Cardiac muscle cell (in vitro differentiated cells and primary cell): ENCODE measurements around the gene PLP2. TPM values are rescaled to one million over a fixed set of nuclear protein-coding genes. Genes with fewer than 3 reads are reported as not detected.

Experiments used
- DNase-seq, 2 donors: peaks; one replicate each; pipeline versions ENCODE4 v3.0.0 to v3.0.0-alpha.2; 2010 to 2017; ENCODE audit warnings: low read depth in 1 of 2, low spot score in 1 of 2
- H3K27ac ChIP-seq: fragments of 200-600 bp; sonication (generic); 2 replicates; pipeline ENCODE4 v1.5.1; 2016
- H3K27me3 ChIP-seq: fragments of 200-600 bp; sonication (generic); 2 replicates; pipeline ENCODE4 v1.6.0; 2016; ENCODE audit warnings: control low read depth
- H3K36me3 ChIP-seq: fragments of 200-600 bp; sonication (generic); 2 replicates; pipeline ENCODE4 v1.5.1; 2016; ENCODE audit warnings: control low read depth
- H3K4me1 ChIP-seq: fragments of 200-600 bp; sonication (generic); 2 replicates; pipeline ENCODE4 v1.8.1; 2017; ENCODE audit warnings: low read depth, mild to moderate bottlenecking, mixed run types
- H3K4me3 ChIP-seq: fragments of 200-600 bp; sonication (generic); 2 replicates; pipeline ENCODE4 v1.5.1; 2016; ENCODE audit warnings: mild to moderate bottlenecking
- H3K9me3 ChIP-seq: fragments of 200-600 bp; sonication (generic); 2 replicates; pipeline ENCODE4 v1.5.1; 2017; ENCODE audit warnings: low read depth, mild to moderate bottlenecking, control low read depth
- polyA plus RNA-seq: library from polyadenylated mRNA; unstranded; fragments of >200 nt; fragmentation: Nextera tagmentation; extraction: Ambion mirVana; gene quantifications from 2 replicates; pipeline ENCODE4 v1.2.1, GENCODE V29; 2016
- total RNA-seq: library from RNA; depleted of rRNA; stranded (reverse); fragments of >200 nt; gene quantifications from 2 replicates; pipeline ENCODE4 v1.2.3, GENCODE V29; 2016
- TF ChIP-seq, protein P1 (sequence below): IDR thresholded peaks from 2 replicates; pipeline ENCODE4 v1.5.1; 2012; ENCODE audit warnings: low read depth, mild to moderate bottlenecking, low read length

Gene PLP2
- total and polyA plus RNA-seq, 2 experiments from 2014 or later: 12.4 to 34.6 TPM

DNA sequence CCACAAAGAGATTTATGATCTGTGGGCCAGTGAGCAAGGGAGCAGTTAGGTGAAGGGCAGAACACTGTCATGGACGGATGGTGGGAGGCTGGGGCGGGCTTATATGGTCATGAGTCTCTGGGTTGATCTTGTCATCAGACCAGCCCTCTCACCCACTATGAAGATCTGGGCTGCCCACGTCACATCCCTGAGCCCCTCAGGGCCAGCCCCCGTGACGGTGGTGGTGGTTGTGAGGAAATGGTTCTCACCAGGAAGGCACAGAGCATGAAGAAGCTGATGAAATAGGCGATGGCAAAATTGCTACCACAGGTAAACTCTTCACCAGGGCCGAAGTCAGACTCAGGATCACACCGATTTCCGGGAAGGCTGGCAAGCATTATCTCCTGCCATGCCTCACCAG lies 39.4 kb downstream of the PLP2 start:
- TF ChIP-seq, protein P1, sequence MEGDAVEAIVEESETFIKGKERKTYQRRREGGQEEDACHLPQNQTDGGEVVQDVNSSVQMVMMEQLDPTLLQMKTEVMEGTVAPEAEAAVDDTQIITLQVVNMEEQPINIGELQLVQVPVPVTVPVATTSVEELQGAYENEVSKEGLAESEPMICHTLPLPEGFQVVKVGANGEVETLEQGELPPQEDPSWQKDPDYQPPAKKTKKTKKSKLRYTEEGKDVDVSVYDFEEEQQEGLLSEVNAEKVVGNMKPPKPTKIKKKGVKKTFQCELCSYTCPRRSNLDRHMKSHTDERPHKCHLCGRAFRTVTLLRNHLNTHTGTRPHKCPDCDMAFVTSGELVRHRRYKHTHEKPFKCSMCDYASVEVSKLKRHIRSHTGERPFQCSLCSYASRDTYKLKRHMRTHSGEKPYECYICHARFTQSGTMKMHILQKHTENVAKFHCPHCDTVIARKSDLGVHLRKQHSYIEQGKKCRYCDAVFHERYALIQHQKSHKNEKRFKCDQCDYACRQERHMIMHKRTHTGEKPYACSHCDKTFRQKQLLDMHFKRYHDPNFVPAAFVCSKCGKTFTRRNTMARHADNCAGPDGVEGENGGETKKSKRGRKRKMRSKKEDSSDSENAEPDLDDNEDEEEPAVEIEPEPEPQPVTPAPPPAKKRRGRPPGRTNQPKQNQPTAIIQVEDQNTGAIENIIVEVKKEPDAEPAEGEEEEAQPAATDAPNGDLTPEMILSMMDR: no peak
- no peak for DNase-seq
- no peaks in the 10 kb centered on the region for H3K36me3 ChIP-seq
- H3K27ac ChIP-seq: no peak overlapping the region
- H3K4me3 ChIP-seq: no peak overlapping the region
- no peaks in the 10 kb centered on the region for H3K4me1 ChIP-seq
- H3K9me3 ChIP-seq: no peaks in the 10 kb centered on the region
- H3K27me3 ChIP-seq: no peaks in the 10 kb centered on the region

DNA sequence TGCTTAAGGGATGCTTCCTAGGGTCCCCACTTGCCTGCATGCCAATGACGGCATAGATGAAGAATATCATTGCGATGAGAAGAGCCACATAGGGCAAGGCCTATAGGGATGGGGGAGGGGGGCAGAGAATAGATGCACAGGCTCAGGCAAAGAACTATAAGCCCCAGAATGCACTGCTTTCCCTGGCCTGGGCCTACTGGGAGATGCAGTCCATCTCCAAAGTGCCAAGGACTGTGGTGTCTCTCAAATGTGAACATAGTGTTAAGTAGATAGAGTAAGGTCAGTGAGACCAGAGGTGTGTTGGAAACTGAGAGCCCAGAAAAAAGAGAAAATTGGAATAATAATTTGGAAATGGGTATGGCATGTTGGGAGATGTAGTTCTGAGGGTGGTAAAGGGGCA lies 40.5 kb downstream of the PLP2 start:
- H3K9me3 ChIP-seq: no peaks in the 10 kb centered on the region
- TF ChIP-seq, protein P1: no peak
- H3K27ac ChIP-seq: no peak overlapping the region
- no peak overlapping the region for H3K4me3 ChIP-seq
- H3K27me3 ChIP-seq: no peaks in the 10 kb centered on the region
- no peak for DNase-seq
- no peaks in the 10 kb centered on the region for H3K4me1 ChIP-seq
- no peaks in the 10 kb centered on the region for H3K36me3 ChIP-seq

DNA sequence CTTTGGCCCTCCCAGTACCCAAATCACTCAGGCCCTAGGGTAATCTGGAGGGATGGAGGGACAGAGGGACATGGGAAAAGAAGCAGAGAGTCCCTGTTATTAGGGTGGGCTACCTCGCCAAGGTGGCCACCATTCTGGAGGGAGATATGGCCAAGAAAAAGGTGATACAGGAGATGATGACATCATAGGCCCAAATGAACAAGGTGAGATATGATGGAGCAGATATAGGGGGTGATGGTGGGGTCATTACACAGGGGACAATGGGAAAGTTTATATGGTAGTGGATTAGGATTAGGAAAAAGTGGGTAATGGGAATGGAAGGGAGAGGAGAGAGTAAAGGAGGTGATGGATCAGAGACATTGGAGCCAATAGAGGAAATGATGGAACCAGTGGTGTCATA lies 41.2 kb downstream of the PLP2 start:
- DNase-seq: no peak
- no peaks in the 10 kb centered on the region for H3K9me3 ChIP-seq
- TF ChIP-seq, protein P1: no peak

DNA sequence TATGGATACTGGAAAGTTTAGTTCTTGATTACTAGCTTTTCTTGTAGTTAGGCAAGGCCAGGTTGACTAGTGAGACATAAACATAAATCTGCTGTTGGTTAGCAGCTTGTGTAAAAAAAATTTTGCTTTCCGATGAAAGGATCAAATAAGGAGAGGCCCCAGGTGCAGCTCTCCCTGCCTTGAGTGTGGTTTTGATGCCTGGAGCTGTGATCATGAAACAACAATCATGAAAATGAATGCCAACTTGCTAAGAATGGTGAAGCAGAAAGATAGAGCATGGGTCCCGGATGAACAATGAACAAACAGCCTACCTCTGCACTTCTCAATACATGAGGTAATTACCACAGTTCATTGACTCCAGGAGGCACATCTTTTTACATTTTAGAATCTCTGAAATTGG lies 42.7 kb downstream of the PLP2 start:
- H3K9me3 ChIP-seq: no peaks in the 10 kb centered on the region
- H3K4me1 ChIP-seq: no peaks in the 10 kb centered on the region
- TF ChIP-seq, protein P1: no peak
- H3K36me3 ChIP-seq: no peaks in the 10 kb centered on the region
- H3K27me3 ChIP-seq: no peaks in the 10 kb centered on the region
- no peak overlapping the region for H3K4me3 ChIP-seq
- H3K27ac ChIP-seq: no peak overlapping the region
- no peak for DNase-seq

More for the DNA sequence above, 41.2 kb downstream of the PLP2 start:
- Histone ChIP-seq H3K4me1 (no peaks in the 10 kb centered on the region), H3K27ac (no peak overlapping the region), H3K4me3 (no peak overlapping the region), H3K27me3 (no peaks in the 10 kb centered on the region), H3K36me3 (no peaks in the 10 kb centered on the region)

DNA sequence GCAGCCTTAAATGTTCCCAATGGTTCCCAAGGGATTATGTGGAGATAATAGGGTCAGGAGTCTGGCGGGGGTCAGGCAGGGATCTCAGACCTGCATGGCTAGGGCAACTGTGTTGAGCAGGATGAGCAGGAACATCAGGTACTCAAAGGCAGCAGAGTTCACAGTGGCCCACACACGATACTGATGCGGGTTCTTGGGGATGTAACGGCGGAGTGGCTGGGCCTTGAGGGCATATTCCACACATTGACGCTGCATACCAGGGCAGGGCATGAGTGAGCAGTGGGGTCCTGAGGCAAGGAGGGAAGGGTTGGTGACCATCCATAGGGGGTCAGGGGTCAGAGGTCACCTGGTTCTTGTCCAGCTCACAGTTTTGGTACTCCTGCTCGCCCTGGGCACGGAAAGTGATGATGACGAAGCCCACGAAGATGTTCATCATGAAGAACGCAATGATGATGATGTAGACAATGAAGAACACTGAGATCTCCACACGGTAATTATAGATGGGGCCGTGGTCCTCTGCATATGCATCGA lies 43.4 kb downstream of the PLP2 start:
- H3K4me1 ChIP-seq: no peaks in the 10 kb centered on the region
- H3K4me3 ChIP-seq: no peak overlapping the region
- no peaks in the 10 kb centered on the region for H3K9me3 ChIP-seq
- H3K27me3 ChIP-seq: no peaks in the 10 kb centered on the region
- no peak overlapping the region for H3K27ac ChIP-seq
- H3K36me3 ChIP-seq: no peaks in the 10 kb centered on the region
- no peak for DNase-seq
- TF ChIP-seq, protein P1: no peak

DNA sequence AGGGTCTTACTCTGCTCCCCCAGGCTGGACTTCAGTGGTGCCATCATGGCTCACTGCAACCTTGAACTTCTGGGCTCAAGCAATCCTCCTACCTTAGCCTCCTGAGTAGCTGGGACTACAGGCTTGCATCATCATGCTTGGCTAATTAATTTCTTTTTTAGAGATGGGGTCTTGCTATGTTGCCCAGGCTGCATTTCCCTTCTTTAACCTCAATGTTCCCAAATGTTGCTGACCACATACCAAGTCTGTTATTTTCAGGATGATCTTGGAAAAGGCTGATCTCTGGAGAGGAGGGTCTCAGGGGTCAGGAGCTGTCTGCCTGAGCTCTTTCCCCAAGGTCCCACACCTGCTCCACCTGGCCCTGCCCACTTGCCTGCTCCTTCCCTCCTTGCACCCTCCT lies 48.4 kb downstream of the PLP2 start:
- no peak for DNase-seq
- TF ChIP-seq, protein P1: no peak
- no peak overlapping the region for H3K4me3 ChIP-seq

More for the DNA sequence above, 48.4 kb downstream of the PLP2 start:
- Histone ChIP-seq H3K36me3 (no peaks in the 10 kb centered on the region), H3K27me3 (no peaks in the 10 kb centered on the region), H3K4me1 (no peaks in the 10 kb centered on the region), H3K9me3 (no peaks in the 10 kb centered on the region), H3K27ac (no peak overlapping the region)
